B cell (primary cell): ENCODE measurements around the gene OR52A1. TPM values are rescaled to one million over a fixed set of nuclear protein-coding genes. Genes with fewer than 3 reads are reported as not detected.
"Not testable (repeated sequence)": the region's sequence is repeated elsewhere in the genome, so short reads cannot be mapped to it uniquely, and the experiment has no call there.

Source experiments
- ATAC-seq: fragments of 200-7000 bp; cut with Tn5 transposase; one replicate; pipeline ENCODE4 v1.10.0; 2021; ENCODE audit warnings: low read depth, mild to moderate bottlenecking, moderate number of reproducible peaks, moderate library complexity
- CTCF ChIA-PET: fragments of 350-600 bp; sonication (Branson Sonifier 250); formaldehyde crosslinking; loops from one replicate; lab custom pipeline; 2021; ENCODE audit warnings: antibody characterized with exemption, inconsistent platforms; lab: Charles Lee
- POLR2A ChIA-PET: fragments of 350-600 bp; sonication (Branson Sonifier 250); formaldehyde crosslinking; loops from one replicate; lab custom pipeline; 2021; ENCODE audit warnings: antibody characterized with exemption; lab: Charles Lee
- DNase-seq: peaks from one replicate; pipeline ENCODE4 v3.0.0; 2013
- H2AFZ ChIP-seq: 2 replicates; pipeline ENCODE4 v1.6.1; 2012; ENCODE audit warnings: mild to moderate bottlenecking, low read depth, low read length; ENCODE audit not compliant: insufficient read depth, poor library complexity, severe bottlenecking
- H3K27ac ChIP-seq, 2 donors: 1 replicate in 1 of 2; 2 replicates in 1 of 2; pipeline ENCODE4 v1.5.1; 2012 to 2013; ENCODE audit warnings: low read length in 2 of 2, mild to moderate bottlenecking in 2 of 2, moderate library complexity in 1 of 2
- H3K27me3 ChIP-seq, 4 experiments: fragments of 200-600 bp in 1 of 4; sonication (generic) in 1 of 4; replicated peaks in 1 of 4; 1 replicate in 2 of 4; 2 replicates in 2 of 4; pipeline versions ENCODE4 v1.6.1 to v1.7.0; 2013 to 2016; ENCODE audit warnings: low read length in 3 of 4, mild to moderate bottlenecking in 2 of 4, mixed read lengths in 1 of 4, moderate library complexity in 1 of 4; ENCODE audit not compliant: insufficient read depth in 4 of 4, control insufficient read depth in 3 of 4; ENCODE audit errors: control extremely low read depth in 1 of 4
- H3K36me3 ChIP-seq, 2 experiments: replicated peaks in 1 of 2; 1 replicate in 1 of 2; 2 replicates in 1 of 2; pipeline versions ENCODE4 v1.6.1 to v1.7.1; 2013; ENCODE audit warnings: low read length in 1 of 2; ENCODE audit not compliant: insufficient read depth in 2 of 2, control insufficient read depth in 1 of 2; ENCODE audit errors: control extremely low read depth in 1 of 2, extremely low read depth in 1 of 2
- H3K4me1 ChIP-seq, 2 donors: fragments of 200-600 bp in 1 of 2; sonication (generic) in 1 of 2; 1 replicate in 1 of 2; 2 replicates in 1 of 2; pipeline versions ENCODE4 v1.5.1 to v1.6.1; 2013 to 2017; ENCODE audit warnings: low read length in 2 of 2; ENCODE audit not compliant: control insufficient read depth in 2 of 2, insufficient read depth in 2 of 2
- H3K4me2 ChIP-seq: replicated peaks from 2 replicates; pipeline ENCODE3; 2012; ENCODE audit warnings: mild to moderate bottlenecking, low read depth, low read length; ENCODE audit not compliant: poor library complexity, severe bottlenecking
- H3K4me3 ChIP-seq, 5 experiments: fragments of 200-600 bp in 1 of 5; sonication (generic) in 1 of 5; 1 replicate in 3 of 5; 2 replicates in 2 of 5; pipeline versions ENCODE4 v1.5.1 to v1.7.0; 2011 to 2016; ENCODE audit warnings: low read length in 4 of 5, mild to moderate bottlenecking in 4 of 5, low read depth in 2 of 5, control low read depth in 1 of 5, moderate library complexity in 1 of 5; ENCODE audit not compliant: insufficient read depth in 1 of 5; ENCODE audit errors: control extremely low read depth in 1 of 5, extremely low read depth in 1 of 5
- H3K79me2 ChIP-seq: fragments of 200-600 bp; sonication (generic); one replicate; pipeline ENCODE4 v1.6.0; 2016; ENCODE audit warnings: low read length; ENCODE audit not compliant: control insufficient read depth, insufficient read depth
- H3K9ac ChIP-seq: fragments of 200-600 bp; sonication (generic); 2 replicates; pipeline ENCODE4 v1.6.1; 2017; ENCODE audit warnings: mild to moderate bottlenecking, low read length, moderate library complexity
- H3K9me3 ChIP-seq, 3 donors: one replicate each; pipeline versions ENCODE4 v1.6.1 to v1.7.1; 2013; ENCODE audit warnings: low read length in 2 of 3; ENCODE audit not compliant: control insufficient read depth in 2 of 3, insufficient read depth in 1 of 3; ENCODE audit errors: control extremely low read depth in 1 of 3
- H4K20me1 ChIP-seq: 2 replicates; pipeline ENCODE4 v1.6.0; 2012; ENCODE audit warnings: mild to moderate bottlenecking, low read length; ENCODE audit not compliant: insufficient read depth, control insufficient read depth, poor library complexity, severe bottlenecking
- H3K27ac Mint-ChIP-seq: one replicate; pipeline ENCODE4 v1.8.0; 2021; ENCODE audit warnings: mixed read lengths
- H3K27me3 Mint-ChIP-seq: one replicate; pipeline ENCODE4 v1.8.0; 2021; ENCODE audit warnings: mixed read lengths
- H3K4me1 Mint-ChIP-seq: one replicate; pipeline ENCODE4 v1.8.0; 2021; ENCODE audit warnings: mixed read lengths
- H3K4me3 Mint-ChIP-seq: one replicate; pipeline ENCODE4 v1.8.0; 2021; ENCODE audit warnings: mixed read lengths
- H3K9me3 Mint-ChIP-seq: one replicate; pipeline ENCODE4 v1.8.0; 2022; ENCODE audit warnings: mixed read lengths; ENCODE audit not compliant: insufficient read depth
- EZH2 ChIP-seq: IDR thresholded peaks from 2 replicates; pipeline ENCODE4 v1.6.1; 2012; ENCODE audit warnings: borderline replicate concordance, low read depth, mild to moderate bottlenecking, moderate library complexity, low read length; ENCODE audit not compliant: insufficient read depth, poor library complexity, severe bottlenecking
- WGBS: methylation state at CpG from one replicate; pipeline ENCODE4 v1.1.5; 2013; ENCODE audit warnings: missing lambda C conversion rate; ENCODE audit not compliant: insufficient coverage; 5-methylcytosine and 5-hydroxymethylcytosine counted together
- intact Hi-C: fragments of 100-400 bp; cut with micrococcal nuclease; formaldehyde crosslinking; loops from one replicate; pipeline ENCODE4 v1.10.0; 2022
- polyA plus RNA-seq: library from polyadenylated mRNA; depleted of rRNA; stranded (reverse); fragments of >200 nt; gene quantifications from 2 replicates; pipeline ENCODE4 v1.2.3, GENCODE V29; 2012
- total RNA-seq, 2 donors: library from RNA; stranded (reverse); fragments of 120-200 nt in 1 of 2; gene quantifications; 1 replicate in 1 of 2; 2 replicates in 1 of 2; pipeline versions ENCODE4 v1.2.3 to v1.2.4, GENCODE V29; 2013 to 2022

Gene OR52A1
- total and polyA plus RNA-seq, 2 donors (not counting 1 experiment from before 2014, with no cell fraction given), result not detected

DNA sequence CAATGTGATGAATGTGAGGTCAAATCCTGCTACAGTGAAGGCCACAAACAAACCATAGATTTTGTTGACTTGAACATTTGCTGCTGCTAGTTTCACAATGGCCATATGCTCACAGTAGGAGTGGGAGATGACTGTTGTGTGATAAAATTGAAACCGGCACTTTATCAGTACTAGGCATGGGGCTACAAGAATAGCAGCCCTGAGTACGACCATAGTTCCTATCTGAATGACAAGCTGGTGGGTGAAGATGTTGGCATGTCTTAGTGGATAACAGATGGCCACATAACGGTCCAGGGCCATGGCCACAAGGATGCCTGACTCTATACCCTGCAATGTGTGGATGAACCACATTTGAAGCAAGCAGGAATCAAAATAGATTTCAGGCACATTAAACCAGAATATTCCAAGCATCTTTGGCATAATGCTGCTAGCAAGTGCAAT, 2.8 kb downstream of the OR52A1 start:
- ATAC-seq (no peak), DNase-seq (no peak)
- no peaks in the 10 kb centered on the region for H4K20me1 ChIP-seq
- Mint-ChIP-seq H3K27ac (no peak overlapping the region), H3K4me1 (no peaks in the 10 kb centered on the region), H3K9me3 (no peaks in the 10 kb centered on the region), H3K27me3 (no peaks in the 10 kb centered on the region), H3K4me3 (no peak overlapping the region)
- ChIA-PET POLR2A (no interaction called here), CTCF (no interaction called here)
- H3K4me3 ChIP-seq, result no peak overlapping the region
- H3K79me2 ChIP-seq, result no peaks in the 10 kb centered on the region
- intact Hi-C loops, result no loop called here
- no peak overlapping the region for H2AFZ ChIP-seq
- no peaks in the 10 kb centered on the region for H3K4me1 ChIP-seq
- no peak overlapping the region for H3K27ac ChIP-seq
- TF ChIP-seq EZH2, result no peak
- H3K36me3 ChIP-seq, result no peaks in the 10 kb centered on the region
- no peaks in the 10 kb centered on the region for H3K9me3 ChIP-seq
- 69% methylated on average over 3 of the region's 3 CpGs for WGBS
- H3K9ac ChIP-seq, result no peak overlapping the region
- no peak overlapping the region for H3K4me2 ChIP-seq
- H3K27me3 ChIP-seq, result no peaks in the 10 kb centered on the region

DNA sequence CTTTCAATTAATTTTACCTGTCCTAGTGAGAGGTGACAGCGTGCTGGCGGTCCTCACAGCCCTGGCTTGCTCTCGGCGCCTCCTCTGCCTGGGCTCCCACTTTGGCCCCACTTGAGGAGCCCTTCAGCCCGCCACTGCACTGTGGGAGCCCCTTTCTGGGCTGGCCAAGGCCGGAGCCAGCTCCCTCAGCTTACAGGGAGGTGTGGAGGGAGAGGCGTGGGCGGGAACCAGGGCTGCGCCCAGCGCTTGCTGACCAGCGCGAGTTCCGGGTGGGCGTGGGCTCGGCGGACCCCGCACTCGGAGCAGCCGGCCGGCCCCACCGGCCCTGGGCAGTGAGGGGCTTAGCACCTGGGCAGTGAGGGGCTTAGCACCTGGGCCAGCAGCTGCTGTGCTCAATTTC, 10.4 kb downstream of the OR52A1 start:
- WGBS, result over 99% methylated on average over 18 of the region's 21 CpGs
- CTCF ChIA-PET, H3K27ac Mint-ChIP-seq, H3K4me1 Mint-ChIP-seq, intact Hi-C loops, H3K4me1 ChIP-seq, ATAC-seq, H3K36me3 ChIP-seq, H4K20me1 ChIP-seq, POLR2A ChIA-PET, H3K4me3 Mint-ChIP-seq, H3K27me3 Mint-ChIP-seq, H3K4me2 ChIP-seq, H3K9me3 Mint-ChIP-seq, H3K27ac ChIP-seq, H3K79me2 ChIP-seq, H3K27me3 ChIP-seq, H2AFZ ChIP-seq, DNase-seq, H3K4me3 ChIP-seq, H3K9me3 ChIP-seq, H3K9ac ChIP-seq: not testable (repeated sequence)
